Colonic mucosa (tissue), 4 donors: ENCODE results near the gene TBC1D22A. TPM values are rescaled to one million over a fixed set of nuclear protein-coding genes. Genes with fewer than 3 reads are reported as not detected.

Source experiments
- DNase-seq: peaks from one replicate; pipeline ENCODE4 v3.0.0-alpha.2; 2020
- H3K27ac ChIP-seq: fragments of 200-600 bp; one replicate; pipeline ENCODE4 v1.8.0; 2021
- H3K27me3 ChIP-seq: fragments of 200-600 bp; one replicate; pipeline ENCODE4 v1.8.0; 2021
- H3K36me3 ChIP-seq: fragments of 200-600 bp; one replicate; pipeline ENCODE4 v1.8.0; 2021
- H3K4me1 ChIP-seq: fragments of 200-600 bp; one replicate; pipeline ENCODE4 v1.8.0; 2021; ENCODE audit warnings: mild to moderate bottlenecking
- H3K4me3 ChIP-seq: fragments of 200-600 bp; one replicate; pipeline ENCODE4 v1.8.0; 2021
- H3K9ac ChIP-seq, 2 donors: one replicate each; pipeline ENCODE4 v1.7.0; 2013; ENCODE audit warnings: control low read depth in 2 of 2, low read depth in 2 of 2, low read length in 2 of 2
- H3K9me3 ChIP-seq: fragments of 200-600 bp; one replicate; pipeline ENCODE4 v1.8.0; 2021
- CTCF ChIP-seq: fragments of 200-600 bp; IDR thresholded peaks from one replicate; pipeline ENCODE4 v1.8.0; 2022; ENCODE audit warnings: antibody characterized with exemption, mild to moderate bottlenecking
- intact Hi-C: fragments of 100-400 bp; cut with DNase I; formaldehyde crosslinking; loops from one replicate; pipeline ENCODE4 v1.14.1; 2022
- total RNA-seq, 2 donors: library from RNA; stranded (reverse); fragmentation: NEBNext Ultra II Directional in 1 of 2; extraction: Animal tissue kit (Norgen Biotek cat#: 25700) in 1 of 2; gene quantifications; one replicate each; pipeline ENCODE4 v1.2.1, GENCODE V29; 2021
- donor health status: healthy.
- donor health status: DM: no; HTN: no; CAD: no.
- donor health status: DM: no; HTN: no; CAD: no.

TBC1D22A gene
- total RNA-seq, 2 donors from 2014 or later = 34.2 to 36.4 TPM

DNA sequence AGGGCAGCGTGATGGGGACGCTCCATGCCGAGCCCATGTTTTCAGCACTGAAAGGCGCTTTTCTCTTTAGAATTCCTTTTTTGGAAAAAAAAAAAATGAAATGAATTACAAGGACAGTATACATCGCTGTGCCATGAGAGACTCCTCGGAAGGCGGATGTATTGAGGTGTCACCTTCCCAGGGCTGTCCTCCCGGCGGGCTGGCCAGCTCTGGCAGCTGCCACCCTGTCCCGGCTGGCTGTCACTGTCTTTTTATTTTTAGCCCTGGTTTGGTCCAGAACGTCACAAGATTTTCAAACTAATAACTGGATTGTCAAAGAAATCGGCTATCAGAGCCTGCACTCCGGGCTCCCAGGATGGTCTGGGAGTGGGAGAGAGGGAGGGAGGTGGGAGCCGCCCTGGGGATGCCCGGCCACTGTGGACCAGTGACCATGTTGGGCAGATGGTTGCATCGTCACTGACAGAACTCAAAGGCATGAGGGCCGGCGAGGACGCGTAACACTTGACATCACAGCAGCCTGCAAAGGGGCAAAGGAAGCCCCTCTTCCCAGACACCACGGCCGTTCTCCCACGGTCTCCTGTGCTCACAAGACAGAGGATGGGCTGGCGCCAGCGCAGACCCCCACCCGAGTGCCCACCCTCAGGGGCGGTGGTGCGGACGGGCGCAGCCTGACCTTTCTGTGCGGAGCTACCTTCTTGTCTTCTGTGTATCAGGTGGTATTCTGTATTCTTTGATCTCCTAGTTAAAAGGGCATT lies 392.9 kb downstream of the TBC1D22A start:
- intact Hi-C loops = no loop called here
- Histone ChIP-seq H3K9ac (no peak overlapping the region), H3K4me1 (no peaks in the 10 kb centered on the region), H3K27ac (no peak overlapping the region), H3K36me3 (no peaks in the 10 kb centered on the region), H3K4me3 (no peak overlapping the region), H3K27me3 (no peaks in the 10 kb centered on the region), H3K9me3 (no peaks in the 10 kb centered on the region)
- no peak for DNase-seq
- no peak for TF ChIP-seq CTCF

DNA sequence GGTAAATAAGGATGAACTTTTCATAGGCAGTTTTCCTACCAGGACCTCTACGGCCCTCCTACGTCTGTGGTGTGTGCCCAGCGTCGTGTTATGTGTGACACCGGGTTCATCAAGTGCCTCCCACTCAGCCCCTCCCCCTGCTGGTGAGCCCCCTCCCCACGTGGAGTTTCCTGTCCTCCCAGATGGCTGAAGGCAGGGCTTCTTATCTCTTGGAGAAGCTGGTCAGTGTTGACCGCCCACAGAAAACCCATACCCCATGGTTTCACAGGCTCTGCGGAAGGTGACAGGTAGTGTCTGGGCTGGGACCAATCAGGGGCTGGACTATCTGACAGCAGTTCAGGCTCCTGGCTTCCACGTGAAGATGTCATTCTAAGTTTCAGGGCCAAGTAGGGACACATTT lies 393.5 kb downstream of the TBC1D22A start:
- Histone ChIP-seq H3K36me3 (no peaks in the 10 kb centered on the region), H3K9ac (no peak overlapping the region), H3K4me1 (no peaks in the 10 kb centered on the region), H3K27ac (no peak overlapping the region), H3K27me3 (no peaks in the 10 kb centered on the region), H3K9me3 (no peaks in the 10 kb centered on the region), H3K4me3 (no peak overlapping the region)
- no peak for DNase-seq
- TF ChIP-seq CTCF = no peak
- intact Hi-C loops = no loop called here

DNA sequence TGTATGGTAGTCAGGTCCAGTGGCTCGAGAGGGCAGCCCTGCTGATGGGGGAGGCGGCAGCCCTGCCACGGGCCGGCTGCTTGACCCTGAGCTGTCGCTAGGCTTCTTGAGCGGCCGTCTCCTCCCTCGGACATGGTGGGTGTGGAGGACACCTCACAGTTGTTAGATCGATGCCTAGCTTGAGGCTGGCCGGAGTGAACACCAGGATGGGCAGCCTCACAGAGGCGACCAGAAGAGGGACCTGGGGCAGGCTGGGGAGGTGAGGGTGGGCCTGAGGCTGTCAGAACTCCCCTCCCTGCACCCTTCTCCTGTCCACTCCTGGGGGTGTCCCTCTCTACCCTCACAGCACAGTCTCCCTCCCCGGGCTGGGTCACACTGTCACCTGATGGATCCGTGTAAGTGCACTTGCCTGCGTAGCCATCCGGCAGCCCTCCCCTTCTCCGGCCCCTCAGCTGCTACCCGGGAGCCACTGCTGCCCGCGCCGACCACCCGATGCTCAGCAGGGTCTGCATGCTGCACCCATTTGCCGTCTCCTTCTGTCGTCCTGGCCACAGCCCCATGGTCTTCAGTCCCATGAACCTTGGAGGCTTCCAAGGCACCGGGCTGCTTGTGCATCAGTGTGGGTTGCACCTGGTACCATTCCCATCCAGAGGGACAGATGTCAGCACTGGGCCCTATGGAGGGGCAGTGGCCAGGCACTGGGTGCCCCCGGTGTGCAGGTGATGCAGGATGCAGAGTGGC lies 394.1 kb downstream of the TBC1D22A start:
- no peak overlapping the region for H3K9ac ChIP-seq
- H3K9me3 ChIP-seq = no peaks in the 10 kb centered on the region
- H3K27me3 ChIP-seq = no peaks in the 10 kb centered on the region
- H3K4me3 ChIP-seq = no peak overlapping the region
- DNase-seq = no peak
- intact Hi-C loops = no loop called here
- no peaks in the 10 kb centered on the region for H3K36me3 ChIP-seq
- H3K4me1 ChIP-seq = no peaks in the 10 kb centered on the region
- no peak for TF ChIP-seq CTCF
- no peak overlapping the region for H3K27ac ChIP-seq

- Histone ChIP-seq H3K27me3 (no peaks in the 10 kb centered on the region), H3K27ac (no peak overlapping the region), H3K4me1 (no peaks in the 10 kb centered on the region), H3K4me3 (no peak overlapping the region), H3K36me3 (no peaks in the 10 kb centered on the region), H3K9me3 (no peaks in the 10 kb centered on the region), H3K9ac (no peak overlapping the region)
- no peak for DNase-seq
- TF ChIP-seq CTCF = no peak
- intact Hi-C loops = no loop called here
Observed at GRCh38 chr22:47157093-47157420, 394.6 kb downstream of the TBC1D22A start.

- Histone ChIP-seq H3K9me3 (no peaks in the 10 kb centered on the region), H3K36me3 (no peaks in the 10 kb centered on the region), H3K9ac (no peak overlapping the region), H3K27me3 (no peaks in the 10 kb centered on the region), H3K4me1 (no peaks in the 10 kb centered on the region), H3K27ac (no peak overlapping the region), H3K4me3 (no peak overlapping the region)
- no peak for TF ChIP-seq CTCF
- no peak for DNase-seq
- intact Hi-C loops = no loop called here
Observed at GRCh38 chr22:47157486-47158270, 395.2 kb downstream of the TBC1D22A start.
